HepG2 (cell line): ENCODE results near the gene DST.

ENCODE experiments used
- CHCHD3 ChIP-seq: sonication (generic); formaldehyde crosslinking; IDR thresholded peaks from 2 replicates; pipeline ENCODE4 v1.8.0; 2022; ENCODE audit warnings: mild to moderate bottlenecking, missing genetic modification reagents, moderate library complexity
- CTCF ChIP-seq: sonication (generic); formaldehyde crosslinking; IDR thresholded peaks from 2 replicates; pipeline ENCODE4 v1.5.0; 2020; ENCODE audit warnings: mild to moderate bottlenecking, missing genetic modification reagents, moderate library complexity
- FOXM1 ChIP-seq: sonication (generic); formaldehyde crosslinking; IDR thresholded peaks from 2 replicates; pipeline ENCODE4 v1.5.0; 2020; ENCODE audit warnings: missing genetic modification reagents
- HES4 ChIP-seq: sonication (generic); formaldehyde crosslinking; IDR thresholded peaks from 2 replicates; pipeline ENCODE4 v1.9.0; 2021; ENCODE audit warnings: mild to moderate bottlenecking, missing genetic modification reagents, borderline replicate concordance
- KDM1A ChIP-seq: IDR thresholded peaks from 2 replicates; pipeline ENCODE4 v1.6.1; 2016; ENCODE audit warnings: missing compliant biosample characterization
- NR3C1 ChIP-seq: sonication (generic); formaldehyde crosslinking; IDR thresholded peaks from 2 replicates; pipeline ENCODE4 v1.4.0; 2020; ENCODE audit warnings: missing genetic modification reagents
- PRDM4 ChIP-seq: sonication (generic); formaldehyde crosslinking; IDR thresholded peaks from 2 replicates; pipeline ENCODE4 v1.9.0; 2021; ENCODE audit warnings: missing genetic modification reagents, borderline replicate concordance
- RARG ChIP-seq: sonication (generic); formaldehyde crosslinking; IDR thresholded peaks from 2 replicates; pipeline ENCODE4 v1.4.0; 2020; ENCODE audit warnings: low read depth, mild to moderate bottlenecking, missing genetic modification reagents
- RFX1 ChIP-seq: fragments of 450-650 bp; IDR thresholded peaks from 2 replicates; pipeline ENCODE4 v1.6.1; 2017
- SNRNP70 ChIP-seq: fragments of 200-400 bp; formaldehyde crosslinking; IDR thresholded peaks from 2 replicates; pipeline ENCODE4 v1.6.1; 2017; ENCODE audit warnings: mild to moderate bottlenecking, low read depth, low read length, moderate library complexity
- ZBTB38 ChIP-seq: sonication (generic); formaldehyde crosslinking; IDR thresholded peaks from 2 replicates; pipeline ENCODE4 v1.5.1; 2020; ENCODE audit warnings: mild to moderate bottlenecking, missing genetic modification reagents
- ZFP36L1 ChIP-seq: sonication (generic); formaldehyde crosslinking; IDR thresholded peaks from 2 replicates; pipeline ENCODE4 v1.8.0; 2022; ENCODE audit warnings: mild to moderate bottlenecking, missing genetic modification reagents, moderate library complexity
- ZNF7 ChIP-seq: IDR thresholded peaks from 2 replicates; pipeline ENCODE4 v1.6.1; 2016; ENCODE audit warnings: missing biosample characterization, missing genetic modification reagents
- ZNF75D ChIP-seq: sonication (generic); formaldehyde crosslinking; IDR thresholded peaks from 2 replicates; pipeline ENCODE4 v1.8.1; 2023; ENCODE audit warnings: missing genetic modification reagents, mild to moderate bottlenecking, borderline replicate concordance

- TF ChIP-seq CHCHD3 (no peak), RFX1 (no peak), SNRNP70 (no peak), CTCF (CRISPR knock-in tag) (no peak), NR3C1 (CRISPR knock-in tag) (no peak), ZNF75D (CRISPR knock-in tag) (no peak), ZNF7 (CRISPR knock-in tag) (no peak), ZBTB38 (CRISPR knock-in tag) (no peak), KDM1A (CRISPR knock-in tag) (no peak), PRDM4 (CRISPR knock-in tag) (no peak), RARG (no peak), ZFP36L1 (CRISPR knock-in tag) (no peak), HES4 (no peak), FOXM1 (no peak)
Observed at GRCh38 chr6:56531839-56532595, 110.7 kb downstream of the DST start.
